ACC112 (cell line): ENCODE measurements around the gene ARL14EPL.
"Not testable (repeated sequence)": the region's sequence is repeated elsewhere in the genome, so short reads cannot be mapped to it uniquely, and the experiment has no call there.

Experiments
- H2AFZ ChIP-seq: fragments of 200-600 bp; sonication (generic); one replicate; pipeline ENCODE4 v1.6.0; 2017; ENCODE audit warnings: antibody characterized with exemption, low read length; ENCODE audit not compliant: unreplicated experiment
- H3K27ac ChIP-seq: fragments of 200-600 bp; sonication (generic); 2 replicates; pipeline ENCODE4 v1.5.1; 2014; ENCODE audit warnings: low read depth, mild to moderate bottlenecking, antibody characterized with exemption, low read length, moderate library complexity
- H3K27me3 ChIP-seq: fragments of 200-600 bp; sonication (generic); 2 replicates; pipeline ENCODE4 v1.6.1; 2014; ENCODE audit warnings: mild to moderate bottlenecking, antibody characterized with exemption, low read length, moderate library complexity, mixed read lengths; ENCODE audit not compliant: insufficient read depth
- H3K36me3 ChIP-seq: fragments of 200-600 bp; sonication (generic); 2 replicates; pipeline ENCODE4 v1.6.1; 2016; ENCODE audit warnings: mild to moderate bottlenecking, antibody characterized with exemption, low read length, moderate library complexity, mixed read lengths; ENCODE audit not compliant: insufficient read depth
- H3K4me1 ChIP-seq: fragments of 200-600 bp; sonication (generic); one replicate; pipeline ENCODE4 v1.6.1; 2016; ENCODE audit warnings: low read length, mixed read lengths; ENCODE audit not compliant: insufficient read depth, unreplicated experiment, control insufficient read depth
- H3K4me3 ChIP-seq: fragments of 200-600 bp; sonication (generic); 2 replicates; pipeline ENCODE4 v1.5.1; 2014; ENCODE audit warnings: mild to moderate bottlenecking, low read depth, low read length
- H3K79me2 ChIP-seq: fragments of 200-600 bp; sonication (generic); one replicate; pipeline ENCODE4 v1.6.0; 2016; ENCODE audit warnings: low read length; ENCODE audit not compliant: control insufficient read depth, unreplicated experiment, insufficient read depth

Gene ARL14EPL

DNA sequence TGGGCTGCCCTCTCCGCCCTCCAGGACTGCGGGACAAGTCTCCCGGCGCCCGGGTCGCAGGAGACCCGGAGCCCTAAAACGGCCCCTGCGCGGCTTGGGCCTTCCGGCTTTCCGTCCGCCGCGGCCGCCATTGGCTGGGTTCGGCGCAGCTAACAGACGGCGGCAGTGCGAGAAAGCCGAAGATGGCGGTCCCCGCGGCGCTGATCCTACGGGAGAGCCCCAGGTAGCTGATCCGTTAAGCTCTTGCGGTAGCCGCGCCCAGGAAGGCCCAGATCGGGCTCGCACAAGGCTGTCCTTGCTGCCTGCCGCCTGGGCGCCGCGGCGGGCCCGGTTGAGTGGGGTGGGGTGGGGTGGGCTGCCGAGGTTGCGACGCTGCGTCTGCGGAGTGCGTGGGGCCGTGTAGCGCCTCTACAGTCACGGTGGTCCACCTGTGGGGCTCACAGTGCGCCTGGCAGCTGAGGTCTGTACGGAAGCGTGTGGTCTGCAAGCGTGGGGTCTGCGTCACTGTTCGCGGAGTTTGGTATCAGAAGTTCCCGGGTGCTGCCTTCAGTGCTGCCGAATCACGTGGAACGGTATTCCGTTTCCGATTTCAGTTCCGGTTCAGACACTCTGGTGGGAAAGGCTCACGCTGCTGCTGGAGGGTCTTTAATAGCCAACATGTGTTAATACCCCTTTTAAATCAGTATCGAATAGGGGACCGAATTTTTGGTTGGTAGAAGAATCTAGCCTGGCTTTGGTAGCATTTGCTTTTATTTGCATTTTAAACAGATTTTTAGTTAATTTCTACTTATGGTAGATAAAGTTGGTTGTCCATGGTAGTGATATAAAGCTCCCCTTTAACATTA lies 52.8 kb downstream of the ARL14EPL start, which contains the start of gene COMMD10:
TSS of gene COMMD10 (plus strand) at position 155 of the 845 bp plus-strand sequence.
- peak within 1 kb of the TSS; percentile 85 for H2AFZ ChIP-seq
- H3K4me3 ChIP-seq: peak within 1 kb of the TSS; percentile 85
- H3K27me3 ChIP-seq: no peaks in the 10 kb centered on the region
- H3K79me2 ChIP-seq: peaks cover 48% of the 10 kb centered on the region
- peak within 1 kb of the TSS; percentile 44 for H3K27ac ChIP-seq
- no peaks in the 10 kb centered on the region for H3K36me3 ChIP-seq
- H3K4me1 ChIP-seq: peaks cover 17% of the 10 kb centered on the region

- not testable (repeated sequence) for H3K27me3 ChIP-seq, H3K27ac ChIP-seq, H3K36me3 ChIP-seq, H2AFZ ChIP-seq
- peak overlapping the region; percentile 85 for H3K4me3 ChIP-seq
- H3K79me2 ChIP-seq: peaks cover 50% of the 10 kb centered on the region
- peaks cover 17% of the 10 kb centered on the region for H3K4me1 ChIP-seq
These were observed 54.0 kb downstream of the ARL14EPL start for GRCh38 chr5:116086309-116086708.

DNA sequence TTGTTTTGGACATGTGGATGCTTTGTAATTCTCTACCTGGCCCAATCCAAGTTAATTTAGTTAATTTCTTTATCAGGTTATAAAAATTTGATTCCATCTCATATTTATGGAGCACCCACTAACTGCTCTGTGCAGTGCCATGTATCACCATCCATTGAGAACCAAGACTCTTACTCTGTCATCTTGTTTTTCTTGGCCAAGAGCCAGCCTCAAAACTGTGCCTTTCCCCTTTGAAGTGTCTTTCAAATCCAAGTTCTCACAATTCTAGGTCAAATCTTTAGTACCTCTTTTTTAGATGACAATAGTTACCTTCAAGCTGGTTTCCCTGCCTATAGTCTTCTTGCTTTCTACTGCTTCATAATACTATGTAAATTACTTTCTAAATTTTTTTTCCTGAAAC lies 55.8 kb downstream of the ARL14EPL start:
- Histone ChIP-seq H3K27me3 (no peaks in the 10 kb centered on the region), H3K27ac (no peak overlapping the region), H3K79me2 (peaks cover 47% of the 10 kb centered on the region), H3K4me1 (peaks cover 17% of the 10 kb centered on the region), H2AFZ (no peak overlapping the region), H3K4me3 (no peak overlapping the region), H3K36me3 (peaks cover 11% of the 10 kb centered on the region)

DNA sequence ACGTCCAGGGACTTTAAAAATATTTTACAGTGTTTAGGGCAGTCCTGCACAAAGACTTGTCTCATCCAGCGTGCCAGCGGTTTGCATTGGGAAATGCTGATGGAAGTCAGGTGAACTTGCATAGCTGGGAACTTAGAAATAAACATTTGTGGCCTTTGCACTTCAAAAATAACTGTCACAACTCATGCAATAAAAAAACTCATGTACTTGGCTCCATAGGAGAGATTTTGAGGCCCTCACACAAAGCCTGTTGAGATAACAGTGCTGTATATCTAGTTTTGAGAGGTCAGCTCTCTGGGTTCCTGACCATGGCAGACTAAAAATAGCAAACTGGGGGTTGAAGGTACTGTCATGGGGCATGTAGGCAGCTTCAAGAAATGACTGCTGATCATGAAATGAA lies 58.0 kb downstream of the ARL14EPL start:
- Histone ChIP-seq H3K27me3 (no peaks in the 10 kb centered on the region), H3K4me3 (no peak overlapping the region), H3K27ac (no peak overlapping the region), H3K36me3 (peaks cover 28% of the 10 kb centered on the region), H2AFZ (no peak overlapping the region), H3K79me2 (peaks cover 32% of the 10 kb centered on the region), H3K4me1 (peaks cover 10% of the 10 kb centered on the region)

DNA sequence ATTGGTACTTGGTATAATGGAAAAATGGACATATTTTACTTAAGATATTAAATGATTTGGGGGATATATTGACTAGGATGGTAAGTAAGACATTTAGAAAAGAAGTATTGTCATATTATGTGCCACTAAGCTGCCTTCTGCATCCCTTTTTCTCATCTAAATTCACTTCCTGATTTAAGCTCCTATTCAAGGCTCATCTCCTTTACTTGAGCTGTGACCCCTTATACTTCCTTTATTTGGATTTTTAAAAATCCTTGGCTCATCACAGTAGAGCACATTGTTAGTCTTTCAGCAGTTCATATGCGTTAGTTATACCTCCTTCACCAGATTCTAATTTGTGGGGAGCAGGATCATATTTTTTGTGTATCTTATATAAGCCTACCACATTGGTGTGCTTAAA lies 59.1 kb downstream of the ARL14EPL start:
- Histone ChIP-seq H2AFZ (no peak overlapping the region), H3K36me3 (peaks cover 28% of the 10 kb centered on the region), H3K4me3 (no peak overlapping the region), H3K4me1 (peaks cover 10% of the 10 kb centered on the region), H3K79me2 (peaks cover 22% of the 10 kb centered on the region), H3K27me3 (no peaks in the 10 kb centered on the region), H3K27ac (no peak overlapping the region)

GRCh38 chr5:116097301-116097700 lies 65.0 kb downstream of the ARL14EPL start:
- Histone ChIP-seq H3K27me3 (no peaks in the 10 kb centered on the region), H3K79me2 (no peaks in the 10 kb centered on the region), H3K27ac (no peak overlapping the region), H3K4me3 (no peak overlapping the region), H3K4me1 (no peaks in the 10 kb centered on the region), H2AFZ (no peak overlapping the region), H3K36me3 (peaks cover 29% of the 10 kb centered on the region)

DNA sequence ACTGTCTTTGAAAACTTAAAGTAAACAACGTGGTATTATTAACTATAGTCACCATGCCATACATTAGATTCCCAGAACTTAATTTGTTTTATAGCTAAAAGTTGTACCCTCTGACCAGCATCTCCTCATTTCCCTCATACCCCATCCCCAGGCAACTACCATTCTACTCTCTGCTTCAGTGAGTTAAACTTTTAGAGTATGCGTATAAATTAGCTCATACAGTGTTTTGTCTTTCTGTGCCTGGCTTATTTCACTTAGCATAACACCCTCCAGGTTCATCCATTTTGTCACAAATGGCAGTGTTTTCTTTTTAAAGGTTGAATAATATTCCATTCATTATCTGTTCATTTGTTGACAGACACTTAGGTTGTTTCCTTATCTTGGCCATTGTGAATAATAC lies 66.7 kb downstream of the ARL14EPL start:
- no peaks in the 10 kb centered on the region for H3K4me1 ChIP-seq
- H3K27ac ChIP-seq: no peak overlapping the region
- H3K79me2 ChIP-seq: no peaks in the 10 kb centered on the region
- no peak overlapping the region for H2AFZ ChIP-seq
- no peaks in the 10 kb centered on the region for H3K27me3 ChIP-seq
- H3K36me3 ChIP-seq: peaks cover 15% of the 10 kb centered on the region
- H3K4me3 ChIP-seq: no peak overlapping the region

DNA sequence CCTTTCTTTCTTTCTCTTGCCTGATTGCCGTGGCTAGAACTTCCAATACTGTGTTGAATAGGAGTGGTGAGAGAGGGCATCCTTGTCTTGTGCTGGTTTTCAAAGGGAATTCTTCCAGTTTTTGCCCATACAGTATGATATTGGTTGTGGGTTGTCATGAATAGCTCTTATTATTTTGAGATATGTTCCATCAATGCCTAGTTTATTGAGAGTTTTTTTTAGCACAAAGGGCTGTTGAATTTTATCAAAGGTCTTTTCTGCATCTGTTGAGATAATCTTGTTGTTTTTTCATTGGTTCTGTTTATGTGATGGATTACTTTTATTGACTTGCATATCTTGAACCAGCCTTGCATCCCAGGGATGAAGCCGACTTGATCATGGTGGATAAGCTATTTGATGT lies 72.7 kb downstream of the ARL14EPL start:
- H2AFZ ChIP-seq, H3K36me3 ChIP-seq, H3K4me1 ChIP-seq, H3K4me3 ChIP-seq, H3K79me2 ChIP-seq, H3K27ac ChIP-seq, H3K27me3 ChIP-seq: not testable (repeated sequence)
